HEK293T (cell line): Measurements from ENCODE around the gene RAB6A.

ENCODE experiments used
- FOXA1 ChIP-seq: fragments of 450-650 bp; IDR thresholded peaks from 2 replicates; pipeline ENCODE4 v1.6.1; 2016; ENCODE audit warnings: mild to moderate bottlenecking
- SP1 ChIP-seq: fragments of 450-650 bp; IDR thresholded peaks from 2 replicates; pipeline ENCODE4 v1.6.1; 2017

DNA sequence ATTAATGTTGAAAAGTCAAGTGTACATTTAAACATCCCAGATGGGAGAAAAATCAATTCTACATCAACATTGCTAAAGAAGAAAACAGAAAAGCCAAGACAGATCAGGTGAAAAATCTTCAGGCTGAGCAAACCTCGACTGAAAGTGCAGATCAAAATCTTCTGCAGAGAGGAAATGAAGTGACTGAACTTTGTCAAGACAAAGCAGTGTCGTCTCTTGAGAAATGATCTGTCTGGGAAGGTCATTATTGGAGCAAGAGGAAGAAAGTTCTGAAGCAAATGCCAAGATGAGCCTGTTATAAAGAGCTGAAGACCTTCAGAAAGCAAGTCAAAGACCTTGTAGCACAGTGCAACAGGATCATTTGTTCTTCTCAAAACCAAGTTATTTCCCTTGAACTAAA, 120.3 kb downstream of the RAB6A start:
- TF ChIP-seq SP1, result no peak
- no peak for TF ChIP-seq FOXA1
